GM21390 (cell line): ENCODE data around the gene TNRC6C.
"Not testable (repeated sequence)": the region's sequence is repeated elsewhere in the genome, so short reads cannot be mapped to it uniquely, and the experiment has no call there.

Experiments used
- ATAC-seq: cut with Tn5 transposase; IDR thresholded peaks from one replicate; pipeline ENCODE4 v1.9.1; 2021; ENCODE audit not compliant: unreplicated experiment

The TNRC6C gene

GRCh38 chr17:78081551-78081950 is 123.0 kb downstream of the TNRC6C start:
- ATAC-seq = no peak

GRCh38 chr17:78082355-78082872 is 123.9 kb downstream of the TNRC6C start:
- ATAC-seq = not testable (repeated sequence)

GRCh38 chr17:78082988-78083387 is 124.5 kb downstream of the TNRC6C start:
- ATAC-seq = no peak

- no peak for ATAC-seq
Measured at GRCh38 chr17:78086740-78087139, 128.2 kb downstream of the TNRC6C start.

GRCh38 chr17:78088529-78088928 is 130.0 kb downstream of the TNRC6C start:
- ATAC-seq = no peak

- no peak for ATAC-seq
Measured at GRCh38 chr17:78089576-78090281, 131.2 kb downstream of the TNRC6C start.

- ATAC-seq = no peak
Measured at GRCh38 chr17:78092794-78093324, 134.4 kb downstream of the TNRC6C start.

- ATAC-seq = no peak
Measured at GRCh38 chr17:78095035-78095434, 136.5 kb downstream of the TNRC6C start.

- no peak for ATAC-seq
Measured at GRCh38 chr17:78096093-78096492, 137.6 kb downstream of the TNRC6C start.

- no peak for ATAC-seq
Measured at GRCh38 chr17:78101112-78101511, 142.6 kb downstream of the TNRC6C start.

- ATAC-seq = no peak
Measured at GRCh38 chr17:78101542-78101941, 143.0 kb downstream of the TNRC6C start.

- ATAC-seq = no peak
Measured at GRCh38 chr17:78103311-78103710, 144.8 kb downstream of the TNRC6C start.

GRCh38 chr17:78104540-78104941 is 146.0 kb downstream of the TNRC6C start:
- ATAC-seq = no peak

GRCh38 chr17:78105101-78105500 is 146.6 kb downstream of the TNRC6C start:
- no peak for ATAC-seq

GRCh38 chr17:78105551-78105950 is 147.0 kb downstream of the TNRC6C start:
- ATAC-seq = no peak

GRCh38 chr17:78106211-78106610 is 147.7 kb downstream of the TNRC6C start:
- ATAC-seq = no peak

GRCh38 chr17:78107457-78107856 is 149.0 kb downstream of the TNRC6C start:
- ATAC-seq = no peak

- ATAC-seq = no peak
Measured at GRCh38 chr17:78107976-78108725, 149.6 kb downstream of the TNRC6C start.

GRCh38 chr17:78108726-78109488 is 150.4 kb downstream of the TNRC6C start:
- no peak for ATAC-seq

GRCh38 chr17:78109489-78109761 is 150.9 kb downstream of the TNRC6C start:
- ATAC-seq = no peak

GRCh38 chr17:78110363-78111015 is 152.0 kb downstream of the TNRC6C start:
- no peak for ATAC-seq
